HCT116 (cell line): ENCODE measurements around the gene UPF3A. TPM values are rescaled to one million over a fixed set of nuclear protein-coding genes. Genes with fewer than 3 reads are reported as not detected.
"Not testable (repeated sequence)": the region's sequence is repeated elsewhere in the genome, so short reads cannot be mapped to it uniquely, and the experiment has no call there.

ENCODE experiments used
- ATAC-seq: fragments of 200-7000 bp; cut with Tn5 transposase; 2 replicates; pipeline ENCODE4 v1.9.1; 2020; ENCODE audit warnings: mild to moderate bottlenecking, moderate library complexity
- BruUV-seq: library from RNA; stranded (reverse); fragments of 400-500 nt; replicated peaks from 2 replicates; lab custom pipeline; 2021; lab: Mats Ljungman, UMichigan
- CTCF ChIA-PET: fragments of 300-600 bp; sonication (Branson Sonifier 250); formaldehyde crosslinking; loops from one replicate; lab custom pipeline; 2021; ENCODE audit warnings: antibody characterized with exemption; lab: Charles Lee
- POLR2A ChIA-PET: fragments of 300-600, 350-600 bp; sonication (Branson Sonifier 250); formaldehyde crosslinking; loops from one replicate; lab custom pipeline; 2021; ENCODE audit warnings: antibody characterized with exemption; lab: Charles Lee
- RAD21 ChIA-PET, 2 experiments: fragments of 300-600 bp; sonication (Branson Sonifier 250); formaldehyde crosslinking; loops; one replicate each; lab custom pipeline; 2023; ENCODE audit warnings: low total read pairs in 2 of 2; ENCODE audit not compliant: uncharacterized antibody in 2 of 2, unreplicated experiment in 2 of 2, low non-redundant PET in 1 of 2; lab: Charles Lee
- DNase-seq: peaks from one replicate; pipeline ENCODE4 v3.0.0-alpha.2; 2010; ENCODE audit warnings: low read depth, low spot score
- H2AFZ ChIP-seq: fragments of 200-600 bp; shearing (Covaris generic), sonication (generic); 2 replicates; pipeline ENCODE4 v1.6.1; 2017; ENCODE audit warnings: low read depth, mixed run types, mixed read lengths, antibody characterized with exemption, low read length; ENCODE audit not compliant: poor library complexity, severe bottlenecking
- H3K27ac ChIP-seq: 2 replicates; pipeline ENCODE4 v1.5.1; 2012; ENCODE audit warnings: low read depth, low read length
- H3K27me3 ChIP-seq: fragments of 200-600 bp; sonication (generic); 2 replicates; pipeline ENCODE4 v1.6.1; 2016; ENCODE audit warnings: mixed run types, low read length, mixed read lengths; ENCODE audit not compliant: insufficient read depth
- H3K36me3 ChIP-seq, 2 experiments: fragments of 200-500 bp in 1 of 2; fragments of 200-600 bp in 1 of 2; sonication (Bioruptor generic) in 1 of 2; sonication (generic) in 1 of 2; 2 replicates each; pipeline versions ENCODE4 v1.5.1 to v1.6.1; 2014 to 2016; ENCODE audit warnings: low read length in 2 of 2, inconsistent platforms in 1 of 2, mixed read lengths in 1 of 2, mixed run types in 1 of 2; ENCODE audit not compliant: insufficient read depth in 2 of 2, control insufficient read depth in 1 of 2
- H3K4me1 ChIP-seq, 2 experiments: fragments of 200-600 bp in 1 of 2; sonication (generic) in 1 of 2; 2 replicates each; pipeline versions ENCODE4 v1.5.1 to v1.6.1; 2012 to 2017; ENCODE audit warnings: low read length in 2 of 2, inconsistent platforms in 1 of 2, mild to moderate bottlenecking in 1 of 2, mixed read lengths in 1 of 2, mixed run types in 1 of 2, moderate library complexity in 1 of 2; ENCODE audit not compliant: insufficient read depth in 2 of 2, control insufficient read depth in 1 of 2
- H3K4me2 ChIP-seq: fragments of 200-600 bp; sonication (generic); 2 replicates; pipeline ENCODE4 v1.6.1; 2017; ENCODE audit warnings: mixed run types, low read length, mixed read lengths
- H3K4me3 ChIP-seq, 2 experiments: fragments of 200-600 bp in 1 of 2; sonication (generic) in 1 of 2; replicated peaks in 1 of 2; 2 replicates each; pipeline ENCODE4 v1.5.1; 2011 to 2016; ENCODE audit warnings: low read length in 2 of 2, control low read depth in 1 of 2, low read depth in 1 of 2, mild to moderate bottlenecking in 1 of 2, mixed read lengths in 1 of 2, mixed run types in 1 of 2
- H3K79me2 ChIP-seq: fragments of 200-600 bp; sonication (generic); 2 replicates; pipeline ENCODE4 v1.6.1; 2017; ENCODE audit warnings: mild to moderate bottlenecking, mixed run types, low read length, moderate library complexity, mixed read lengths; ENCODE audit not compliant: insufficient read depth
- H3K9ac ChIP-seq: fragments of 200-600 bp; sonication (generic); 2 replicates; pipeline ENCODE4 v1.6.1; 2016; ENCODE audit warnings: low read length, mixed read lengths
- H3K9me2 ChIP-seq: fragments of 200-600 bp; sonication (generic), shearing (Covaris generic); 2 replicates; pipeline ENCODE4 v1.6.1; 2017; ENCODE audit warnings: mixed run types, mild to moderate bottlenecking, moderate library complexity; ENCODE audit not compliant: insufficient read depth
- H3K9me3 ChIP-seq, 2 experiments: fragments of 200-500 bp in 1 of 2; fragments of 200-600 bp in 1 of 2; sonication (Bioruptor generic) in 1 of 2; sonication (generic) in 1 of 2; 2 replicates each; pipeline ENCODE4 v1.6.1; 2014 to 2017; ENCODE audit warnings: low read length in 2 of 2, mixed read lengths in 2 of 2, inconsistent platforms in 1 of 2, low read depth in 1 of 2, mild to moderate bottlenecking in 1 of 2, mixed run types in 1 of 2, moderate library complexity in 1 of 2; ENCODE audit not compliant: control insufficient read depth in 1 of 2, insufficient read depth in 1 of 2
- H4K20me1 ChIP-seq: fragments of 200-600 bp; sonication (generic), shearing (Covaris generic); 2 replicates; pipeline ENCODE4 v1.6.1; 2017; ENCODE audit warnings: mixed run types, mild to moderate bottlenecking, moderate library complexity; ENCODE audit not compliant: insufficient read depth
- EGR1 ChIP-seq: IDR thresholded peaks from 2 replicates; pipeline ENCODE4 v1.6.1; 2012; ENCODE audit warnings: low read depth
- POLR2A ChIP-seq: IDR thresholded peaks from 2 replicates; pipeline ENCODE4 v1.7.0; 2011; ENCODE audit warnings: borderline replicate concordance; ENCODE audit not compliant: insufficient read depth, insufficient read length; ENCODE audit errors: extremely low read depth
- RAD21 ChIP-seq: IDR thresholded peaks from 2 replicates; pipeline ENCODE4 v1.6.1; 2012; ENCODE audit warnings: low read depth, mild to moderate bottlenecking
- SIN3A ChIP-seq: IDR thresholded peaks from 2 replicates; pipeline ENCODE4 v1.6.1; 2012; ENCODE audit warnings: low read depth
- SRF ChIP-seq: IDR thresholded peaks from 2 replicates; pipeline ENCODE4 v1.6.1; 2012; ENCODE audit warnings: low read depth
- ZFX ChIP-seq: fragments of 450-650 bp; IDR thresholded peaks from 2 replicates; pipeline ENCODE4 v1.6.1; 2017
- ZNF274 ChIP-seq: fragments of 200-500 bp; sonication (Bioruptor generic); IDR thresholded peaks from 2 replicates; pipeline ENCODE4 v1.6.1; 2014; ENCODE audit warnings: mild to moderate bottlenecking, low read depth, low read length, inconsistent platforms
- intact Hi-C: fragments of 100-400 bp; cut with micrococcal nuclease; formaldehyde crosslinking; loops from 2 replicates; pipeline ENCODE4 v1.10.0; 2022
- total RNA-seq: library from RNA; stranded (reverse); gene quantifications from one replicate; pipeline ENCODE4 v1.2.1, GENCODE V29; 2021; ENCODE audit not compliant: unreplicated experiment
- TF ChIP-seq, protein P1 (sequence below): IDR thresholded peaks from 2 replicates; pipeline ENCODE4 v1.6.1; 2012; ENCODE audit warnings: low read depth

Gene UPF3A
- total RNA-seq, 1 experiment from 2014 or later, result 31.8 TPM

- no TSS peak for BruUV-seq
- Histone ChIP-seq H3K9me3 (no peaks in the 10 kb centered on the region), H3K27me3 (no peaks in the 10 kb centered on the region), H3K36me3 (peaks cover 14 to 18% of the 10 kb centered on the region in 2 experiments; a peak in 3 of 4 replicates), H3K4me1 (no peaks in the 10 kb centered on the region), H3K9ac (no peak overlapping the region), H2AFZ (no peak overlapping the region), H3K4me2 (no peak overlapping the region), H4K20me1 (0 out of 2 replicates have a peak, but pooled peaks cover 8% of the 10 kb centered on the region), H3K79me2 (peaks cover 14% of the 10 kb centered on the region; the same call in 1 of the 2 replicates), H3K27ac (no peak overlapping the region), H3K9me2 (no peaks in the 10 kb centered on the region), H3K4me3 (no peak overlapping the region)
- DNase-seq (no peak), ATAC-seq (no peak)
- intact Hi-C loops, result no loop called here
- ChIA-PET RAD21 (no interaction called here), CTCF (no interaction called here), POLR2A (no interaction called here)
- TF ChIP-seq SRF (no peak), ZFX (no peak), EGR1 (no peak), POLR2A (no peak), RAD21 (no peak), ZNF274 (no peak), SIN3A (no peak)
- TF ChIP-seq, protein P1, sequence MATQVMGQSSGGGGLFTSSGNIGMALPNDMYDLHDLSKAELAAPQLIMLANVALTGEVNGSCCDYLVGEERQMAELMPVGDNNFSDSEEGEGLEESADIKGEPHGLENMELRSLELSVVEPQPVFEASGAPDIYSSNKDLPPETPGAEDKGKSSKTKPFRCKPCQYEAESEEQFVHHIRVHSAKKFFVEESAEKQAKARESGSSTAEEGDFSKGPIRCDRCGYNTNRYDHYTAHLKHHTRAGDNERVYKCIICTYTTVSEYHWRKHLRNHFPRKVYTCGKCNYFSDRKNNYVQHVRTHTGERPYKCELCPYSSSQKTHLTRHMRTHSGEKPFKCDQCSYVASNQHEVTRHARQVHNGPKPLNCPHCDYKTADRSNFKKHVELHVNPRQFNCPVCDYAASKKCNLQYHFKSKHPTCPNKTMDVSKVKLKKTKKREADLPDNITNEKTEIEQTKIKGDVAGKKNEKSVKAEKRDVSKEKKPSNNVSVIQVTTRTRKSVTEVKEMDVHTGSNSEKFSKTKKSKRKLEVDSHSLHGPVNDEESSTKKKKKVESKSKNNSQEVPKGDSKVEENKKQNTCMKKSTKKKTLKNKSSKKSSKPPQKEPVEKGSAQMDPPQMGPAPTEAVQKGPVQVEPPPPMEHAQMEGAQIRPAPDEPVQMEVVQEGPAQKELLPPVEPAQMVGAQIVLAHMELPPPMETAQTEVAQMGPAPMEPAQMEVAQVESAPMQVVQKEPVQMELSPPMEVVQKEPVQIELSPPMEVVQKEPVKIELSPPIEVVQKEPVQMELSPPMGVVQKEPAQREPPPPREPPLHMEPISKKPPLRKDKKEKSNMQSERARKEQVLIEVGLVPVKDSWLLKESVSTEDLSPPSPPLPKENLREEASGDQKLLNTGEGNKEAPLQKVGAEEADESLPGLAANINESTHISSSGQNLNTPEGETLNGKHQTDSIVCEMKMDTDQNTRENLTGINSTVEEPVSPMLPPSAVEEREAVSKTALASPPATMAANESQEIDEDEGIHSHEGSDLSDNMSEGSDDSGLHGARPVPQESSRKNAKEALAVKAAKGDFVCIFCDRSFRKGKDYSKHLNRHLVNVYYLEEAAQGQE, result no peak
These were observed 48.7 kb downstream of the UPF3A start for GRCh38 chr13:114330086-114330485.

DNA sequence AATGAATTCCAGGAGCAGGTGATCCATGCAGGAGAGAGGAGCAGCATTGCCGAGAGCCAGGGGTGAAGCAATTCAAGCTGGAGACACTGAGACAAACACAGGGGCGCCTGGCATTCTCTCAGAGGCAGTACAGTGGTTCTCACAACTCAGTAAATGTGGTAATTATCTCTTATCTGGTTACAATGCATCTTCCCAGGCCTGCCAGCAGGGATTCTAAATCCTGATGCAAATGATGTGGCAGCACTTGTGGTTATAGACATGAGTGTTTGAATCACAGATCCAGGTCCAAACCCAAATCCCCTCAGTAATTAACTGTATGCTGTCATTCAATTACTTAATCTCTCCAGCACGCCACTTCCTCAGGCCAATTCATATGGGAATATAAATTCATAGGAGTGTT lies 52.5 kb downstream of the UPF3A start:
- POLR2A ChIA-PET, CTCF ChIA-PET, H3K79me2 ChIP-seq, H3K27ac ChIP-seq, DNase-seq, H3K4me1 ChIP-seq, H4K20me1 ChIP-seq, H3K27me3 ChIP-seq, H3K4me3 ChIP-seq, H3K36me3 ChIP-seq, H3K4me2 ChIP-seq, H3K9ac ChIP-seq, intact Hi-C loops, ATAC-seq, H2AFZ ChIP-seq, RAD21 ChIA-PET, H3K9me2 ChIP-seq, BruUV-seq, H3K9me3 ChIP-seq: not testable (repeated sequence)
